HG03520 (cell line): ENCODE data around the gene IL36B.
"Not testable (repeated sequence)": the region's sequence is repeated elsewhere in the genome, so short reads cannot be mapped to it uniquely, and the experiment has no call there.

Experiments used
- ATAC-seq: cut with Tn5 transposase; IDR thresholded peaks from one replicate; pipeline ENCODE4 v1.9.1; 2021; ENCODE audit warnings: mild to moderate bottlenecking, moderate library complexity; ENCODE audit not compliant: unreplicated experiment

The IL36B gene

DNA sequence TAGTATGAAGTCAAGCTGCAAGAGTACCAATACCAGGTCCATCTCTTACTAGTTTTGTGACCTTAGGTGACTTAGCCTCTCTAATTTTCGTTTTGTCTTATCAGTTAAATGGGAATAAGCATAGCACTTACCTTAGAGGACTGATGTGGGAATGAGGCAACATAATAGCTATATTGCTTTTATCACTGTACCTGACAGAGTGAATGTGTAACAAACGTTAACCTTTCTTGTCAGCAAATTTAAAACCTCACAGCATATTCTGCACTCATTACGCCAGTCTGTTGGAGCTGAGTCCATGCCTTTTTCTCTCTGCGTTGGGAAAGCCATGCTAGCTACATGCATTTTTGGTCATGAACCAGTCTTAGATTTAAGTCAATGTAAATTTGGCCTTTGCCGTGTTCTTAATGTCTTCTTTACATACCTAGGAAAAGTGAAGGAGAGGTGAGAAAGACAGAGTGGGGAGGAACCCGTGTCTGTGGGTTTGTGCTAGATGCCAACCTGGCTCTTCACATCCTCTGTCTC is at the start of gene IL36B:
IL36B (minus strand) TSS at position 472 of the 522 bp plus-strand sequence.
- no peak for ATAC-seq

DNA sequence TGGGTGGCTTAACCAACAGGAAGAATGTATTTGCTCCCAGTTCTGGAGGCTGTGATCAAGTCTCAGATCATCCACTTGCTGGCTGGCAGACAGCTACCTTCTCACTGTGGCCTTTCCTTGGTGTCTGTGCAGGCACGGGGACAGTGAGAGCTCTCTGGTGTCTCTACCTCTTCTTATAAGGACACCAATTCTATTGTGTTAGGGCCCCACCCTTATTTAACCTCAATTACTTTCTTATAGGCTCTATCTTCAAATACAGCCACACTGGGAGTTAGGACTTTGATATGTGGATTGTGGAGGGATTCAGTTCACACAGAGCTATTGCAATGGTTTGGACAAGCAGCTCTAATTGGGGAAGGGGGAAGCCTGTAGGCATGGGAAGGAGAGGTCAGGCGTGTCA is 49.5 kb upstream of the IL36B start:
- no peak for ATAC-seq

DNA sequence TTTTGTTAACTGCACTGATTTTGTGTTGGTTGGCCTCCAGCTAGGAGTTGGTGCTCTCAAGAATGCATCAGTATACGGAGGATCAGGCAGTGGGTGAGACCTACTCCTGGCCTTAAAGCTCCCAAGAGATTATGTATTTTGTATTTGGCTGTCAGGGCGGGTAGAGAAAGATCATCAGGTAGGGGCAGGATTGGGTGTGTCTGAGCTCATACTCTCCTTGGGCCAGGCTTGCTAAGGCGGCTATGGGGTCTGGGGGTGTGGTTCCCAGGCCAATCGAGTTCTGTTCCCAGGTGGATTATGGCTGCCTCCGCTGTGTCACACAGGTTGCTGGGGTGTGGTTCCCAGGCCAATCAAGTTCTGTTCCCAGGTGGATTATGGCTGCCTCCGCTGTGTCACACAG is 45.9 kb upstream of the IL36B start:
- ATAC-seq = no peak

DNA sequence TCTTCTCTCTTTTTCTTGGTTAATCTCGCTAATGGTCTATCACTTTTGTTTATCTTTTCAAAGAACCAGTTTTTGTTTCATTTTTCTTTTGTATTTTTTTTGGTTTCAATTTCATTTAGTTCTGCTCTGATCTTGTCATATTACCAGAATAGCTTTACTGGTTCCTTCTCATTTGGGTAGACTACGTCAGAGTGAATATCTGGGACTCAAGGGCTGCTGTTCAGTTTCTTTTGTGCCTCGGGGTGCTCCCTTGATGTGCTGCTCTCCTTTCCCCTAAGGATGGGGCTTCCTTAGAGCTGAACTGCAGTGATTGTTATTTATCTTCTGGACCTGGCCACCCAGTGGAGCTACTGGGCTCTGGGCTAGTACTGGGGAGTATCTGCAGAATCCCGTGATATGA is 45.4 kb upstream of the IL36B start:
- ATAC-seq = no peak

DNA sequence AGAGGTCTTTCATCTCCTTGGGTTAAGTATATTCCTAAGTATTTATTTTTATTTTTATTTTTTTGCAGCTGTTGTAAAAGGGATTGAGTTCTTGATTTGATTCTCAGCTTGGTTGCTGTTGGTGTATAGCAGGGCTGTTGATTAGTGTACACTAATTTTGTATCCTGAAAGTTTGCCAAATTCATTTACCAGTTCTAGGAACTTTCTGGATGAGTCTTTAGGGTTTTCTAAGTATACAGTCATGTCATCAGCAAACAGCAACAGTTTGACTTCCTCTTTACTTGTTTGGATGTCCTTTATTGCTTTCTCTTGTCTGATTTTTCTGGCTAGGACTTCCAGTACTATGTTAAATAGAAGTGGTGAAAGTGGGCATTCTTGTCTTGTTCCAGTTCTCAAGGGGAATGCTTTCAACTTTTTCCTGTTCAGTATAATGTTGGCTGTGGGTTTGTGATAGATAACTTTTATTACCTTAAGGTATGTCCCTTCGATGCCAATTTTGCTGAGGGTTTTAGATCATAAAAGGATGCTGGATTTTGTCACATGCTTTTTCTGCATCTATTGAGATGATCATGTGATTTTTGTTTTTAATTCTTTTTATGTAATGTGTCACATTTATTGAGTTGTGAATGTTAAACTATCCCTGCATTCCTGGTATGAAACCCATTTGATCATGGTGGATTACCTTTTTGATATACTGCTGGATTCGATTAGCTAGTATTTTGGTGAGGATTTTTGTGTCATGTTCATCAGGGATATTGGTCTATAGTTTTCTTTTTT is 44.4 kb upstream of the IL36B start:
- ATAC-seq = not testable (repeated sequence)

DNA sequence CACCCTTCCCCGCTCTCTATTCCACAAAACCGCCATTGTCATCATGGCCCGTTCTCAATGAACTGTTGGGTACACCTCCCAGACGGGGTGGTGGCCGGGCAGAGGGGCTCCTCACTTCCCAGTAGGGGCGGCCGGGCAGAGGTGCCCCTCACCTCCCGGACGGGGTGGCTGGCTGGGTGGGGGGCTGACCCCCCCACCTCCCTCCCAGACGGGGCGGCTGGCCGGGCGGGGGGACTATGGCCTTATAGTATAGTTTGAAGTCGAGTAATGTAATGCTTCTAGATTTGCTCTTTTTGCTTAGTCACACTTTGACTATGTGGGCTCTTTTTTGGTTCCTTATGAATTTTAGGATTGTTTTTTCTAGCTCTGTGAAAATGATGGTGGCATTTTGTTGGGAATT is 43.6 kb upstream of the IL36B start:
- not testable (repeated sequence) for ATAC-seq

DNA sequence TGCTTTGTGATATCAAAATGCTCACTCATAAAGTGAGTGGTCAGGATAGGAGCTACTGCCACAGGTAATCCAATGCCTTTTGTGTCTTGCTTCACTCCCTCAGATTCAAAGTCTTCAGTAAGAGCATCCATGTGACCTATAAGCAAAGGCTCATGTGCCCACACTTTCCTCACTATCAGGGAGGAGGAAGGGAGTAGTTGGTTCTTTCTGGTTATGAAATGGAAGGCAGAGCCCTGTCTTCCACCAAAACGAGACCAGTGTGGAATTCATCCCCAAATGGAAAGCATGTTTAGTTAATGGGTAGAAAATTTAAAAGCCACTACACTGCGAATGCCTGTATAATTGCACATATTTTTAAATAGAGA is 40.9 kb upstream of the IL36B start:
- ATAC-seq = no peak

DNA sequence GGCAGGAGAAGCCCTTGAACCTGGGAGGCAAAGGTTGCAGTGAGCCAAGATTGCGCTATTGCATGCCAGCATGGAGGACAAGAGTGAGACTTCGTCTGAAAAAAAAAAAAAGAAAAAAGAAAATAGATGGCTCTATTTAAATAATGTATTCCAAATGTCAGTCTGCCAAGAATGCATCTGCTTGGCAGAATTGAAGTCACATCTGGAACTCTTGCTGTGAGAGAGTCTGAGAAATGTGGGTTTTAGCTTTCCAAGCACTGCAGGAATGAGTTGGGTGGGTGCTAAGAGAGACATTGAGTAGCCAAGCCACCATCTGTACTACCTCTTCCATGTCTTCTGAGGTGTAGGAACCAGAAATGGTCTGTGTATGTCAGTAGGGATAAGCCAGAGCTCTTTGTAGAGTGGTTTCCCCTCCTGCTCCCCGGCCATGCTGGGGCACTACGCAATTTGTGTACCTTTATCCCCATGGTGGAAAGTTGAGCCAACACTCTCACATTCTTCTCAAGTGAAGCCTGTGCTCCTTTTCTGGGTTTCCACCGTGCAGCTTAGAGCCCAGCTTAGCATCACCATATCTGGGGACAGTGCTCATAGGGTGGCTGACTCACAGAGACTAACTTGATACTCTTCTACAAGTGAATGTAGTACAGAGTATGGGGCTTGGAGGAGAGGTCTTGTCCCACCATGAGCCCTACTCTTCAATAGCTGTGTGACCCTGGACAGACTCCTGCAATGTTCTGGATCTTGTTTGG is 40.4 kb upstream of the IL36B start:
- no peak for ATAC-seq

DNA sequence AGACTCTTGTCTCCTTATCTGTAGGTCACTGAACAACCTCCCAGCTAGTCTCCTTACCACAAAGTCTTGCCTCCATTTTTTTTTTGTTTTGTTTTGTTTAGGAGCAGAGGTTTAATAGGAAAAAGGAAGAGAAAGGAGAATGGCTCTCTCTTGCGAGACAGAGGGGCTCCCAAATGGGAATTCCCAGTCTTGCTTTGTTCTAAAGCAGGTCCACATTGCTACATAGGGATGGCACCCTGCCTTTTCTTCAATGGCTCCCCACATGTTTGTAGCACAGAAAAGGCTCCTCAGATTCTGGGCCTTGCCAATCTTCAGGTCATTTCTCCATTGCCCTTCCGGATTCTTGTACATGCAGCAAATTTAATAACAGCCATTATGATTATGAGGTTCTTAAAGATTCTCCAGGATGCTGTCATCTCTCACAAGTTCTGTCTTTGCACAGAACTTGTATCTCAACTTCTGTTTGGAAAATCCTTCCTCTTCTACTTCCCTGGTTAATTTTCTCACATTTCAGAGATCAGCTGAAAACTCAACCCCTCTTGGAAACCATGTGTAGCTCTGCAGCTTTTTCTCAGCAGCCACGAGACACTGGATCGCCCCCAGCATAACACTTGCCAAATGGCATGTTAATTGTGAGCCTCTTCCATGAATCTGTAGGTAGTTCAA is 38.7 kb upstream of the IL36B start:
- ATAC-seq = no peak

DNA sequence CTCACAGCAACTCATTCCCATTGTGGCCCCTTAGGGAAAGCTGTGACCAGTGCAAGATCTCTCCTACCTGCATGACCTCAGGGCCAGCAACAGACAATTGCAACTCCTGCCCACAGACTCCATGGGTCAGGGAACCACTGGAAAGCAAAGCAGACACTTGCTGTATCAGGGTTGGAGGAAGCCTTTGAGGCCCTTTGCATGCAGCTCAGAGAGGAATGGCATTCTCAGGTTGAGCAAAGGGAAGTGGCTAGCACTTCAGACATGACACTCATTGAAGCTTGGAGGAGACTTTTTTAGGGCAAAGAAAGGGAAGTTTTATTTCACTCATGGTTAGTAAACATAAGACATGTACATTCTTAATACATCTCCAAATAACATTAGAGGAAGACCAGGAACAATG is 37.2 kb upstream of the IL36B start:
- ATAC-seq = no peak

DNA sequence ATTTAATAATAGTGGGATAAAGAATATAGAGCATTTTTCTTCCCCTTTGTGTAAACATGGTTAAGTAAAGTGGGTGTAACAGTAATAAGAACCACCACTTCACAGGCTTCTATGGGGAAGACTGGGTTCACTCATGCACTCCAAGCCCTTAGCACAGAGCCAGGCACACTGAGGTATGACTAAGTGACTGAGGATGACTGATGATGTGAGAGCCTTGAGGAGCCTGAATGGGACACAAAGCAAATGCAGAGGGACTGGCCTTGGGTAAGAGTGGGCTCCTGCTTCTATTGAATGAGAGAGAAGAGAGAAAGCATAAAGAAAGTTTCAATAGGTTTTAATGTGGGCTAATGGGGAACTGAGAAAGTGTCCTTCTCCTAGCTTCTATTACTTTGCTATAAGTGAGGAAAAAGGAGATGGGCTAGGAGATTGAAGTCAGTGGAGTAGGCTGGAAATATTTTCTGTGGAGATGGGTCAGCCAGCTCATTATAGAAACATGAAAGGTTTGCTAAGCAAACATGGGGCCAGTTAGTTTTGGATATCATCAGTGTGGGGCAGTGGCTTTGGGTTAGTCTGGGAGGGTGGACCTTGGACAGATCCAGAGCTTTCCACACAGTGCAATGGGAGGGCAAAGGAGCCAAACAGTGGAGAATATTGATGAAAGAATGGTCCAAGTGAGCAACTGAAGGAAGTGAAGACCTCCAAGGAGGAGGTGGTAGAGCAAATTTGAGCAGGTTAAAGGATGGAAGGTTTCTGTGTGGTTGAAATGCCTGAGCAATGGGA is 35.7 kb upstream of the IL36B start:
- no peak for ATAC-seq

DNA sequence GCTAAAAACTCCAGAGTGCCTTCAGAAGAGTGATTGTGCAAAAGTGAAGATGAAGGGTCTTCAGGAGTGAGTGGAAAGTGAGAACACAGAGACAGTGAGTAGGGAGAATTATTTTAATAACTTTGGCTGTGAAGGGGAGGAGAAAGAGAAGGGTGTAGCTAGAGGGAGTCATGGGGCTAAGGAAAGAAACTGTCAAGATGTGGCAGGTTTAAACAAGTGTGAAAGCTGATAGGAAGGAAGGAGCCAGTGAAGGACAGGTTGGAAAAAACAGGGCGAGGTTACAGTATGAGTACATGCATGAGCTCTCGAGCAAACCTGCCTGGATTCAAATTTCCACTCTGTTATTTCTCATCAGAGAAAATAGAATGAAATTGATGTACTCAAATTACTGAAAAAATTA is 32.9 kb upstream of the IL36B start:
- no peak for ATAC-seq

DNA sequence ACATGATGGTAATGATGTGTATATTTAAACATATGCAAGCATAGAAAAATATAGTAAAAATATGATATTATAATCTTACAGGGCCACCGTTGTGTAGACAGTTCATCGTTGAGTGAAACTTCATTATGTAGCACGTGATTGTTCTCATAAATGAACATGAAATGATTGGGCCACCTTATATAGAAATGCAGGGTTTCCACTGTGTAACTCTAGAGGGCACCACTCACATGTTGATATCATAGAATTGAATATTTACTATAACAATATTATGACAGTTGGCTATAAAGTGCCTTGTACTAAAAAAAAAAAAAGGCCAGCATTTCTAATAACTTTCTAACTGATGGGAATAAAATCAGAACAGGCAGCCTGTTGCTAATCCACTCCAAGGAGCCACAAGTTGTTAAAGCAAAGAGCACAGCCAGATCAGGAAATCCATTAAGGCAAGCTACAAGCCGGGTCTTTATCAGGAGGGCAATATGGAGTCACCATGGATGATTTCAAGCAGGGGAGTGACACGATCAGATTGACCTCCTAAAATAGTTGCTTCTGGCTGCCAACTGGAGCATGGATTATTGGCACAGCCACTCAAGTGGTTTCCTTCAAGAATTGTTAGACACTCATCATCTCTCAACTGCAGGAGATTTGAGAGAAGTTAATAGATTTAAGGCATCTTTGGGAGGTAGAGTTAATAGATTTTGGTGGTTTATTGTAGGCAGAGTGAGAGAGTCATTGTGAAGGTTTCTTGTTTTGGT is 31.8 kb upstream of the IL36B start:
- no peak for ATAC-seq

DNA sequence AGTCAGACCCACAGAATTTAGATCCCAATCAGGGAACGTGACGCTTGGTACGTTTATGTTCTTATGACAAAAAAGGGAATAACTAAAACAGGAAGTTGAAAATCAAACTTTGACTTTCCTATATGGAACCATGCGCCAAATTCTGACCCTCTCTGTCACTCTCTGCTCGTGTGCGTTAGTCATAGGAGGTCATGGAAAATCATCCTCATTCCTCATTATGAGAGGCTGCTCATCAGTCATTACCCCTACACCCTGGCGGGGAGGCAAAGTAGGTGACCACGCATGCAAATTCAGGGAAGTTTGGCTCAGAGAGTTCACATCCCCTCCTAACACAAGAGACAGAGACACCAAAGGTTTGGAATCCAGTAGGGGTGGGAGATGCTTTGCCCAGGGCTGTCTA is 30.6 kb upstream of the IL36B start:
- ATAC-seq = no peak

DNA sequence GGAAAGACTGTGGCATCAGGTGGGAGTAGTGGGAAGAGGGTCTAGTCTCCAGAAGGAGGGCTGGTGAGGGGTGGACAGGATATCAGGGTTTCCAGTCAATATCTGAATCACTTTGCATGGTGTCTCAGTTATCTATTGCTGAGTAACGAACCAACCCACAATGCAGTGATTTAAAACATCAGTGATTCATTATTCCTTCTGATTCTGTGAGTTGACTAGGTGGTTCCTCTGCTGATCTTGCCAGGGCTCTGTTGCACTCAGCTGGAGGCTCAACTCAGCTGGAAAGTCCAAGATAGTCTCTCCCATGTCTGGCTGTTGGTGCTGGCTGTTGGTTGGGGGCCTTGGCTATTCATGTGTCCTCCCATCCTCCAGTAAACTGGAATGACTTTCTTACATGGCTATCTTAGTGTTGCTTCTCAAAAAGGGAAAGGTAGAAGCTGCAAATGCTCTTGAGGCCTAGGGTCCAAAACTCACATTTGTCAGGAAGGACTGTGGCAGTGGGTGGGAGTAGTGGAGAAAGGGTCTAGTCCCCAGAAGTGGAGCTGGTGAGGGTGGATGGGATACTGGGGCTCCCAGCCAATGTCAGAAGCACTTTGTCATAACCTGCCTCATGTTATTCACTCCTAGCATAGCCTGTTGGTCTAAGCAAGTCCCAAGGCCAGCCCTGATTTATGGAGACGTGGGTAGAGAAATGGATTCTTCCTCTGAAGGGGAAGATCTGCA is 29.0 kb upstream of the IL36B start:
- ATAC-seq = no peak

DNA sequence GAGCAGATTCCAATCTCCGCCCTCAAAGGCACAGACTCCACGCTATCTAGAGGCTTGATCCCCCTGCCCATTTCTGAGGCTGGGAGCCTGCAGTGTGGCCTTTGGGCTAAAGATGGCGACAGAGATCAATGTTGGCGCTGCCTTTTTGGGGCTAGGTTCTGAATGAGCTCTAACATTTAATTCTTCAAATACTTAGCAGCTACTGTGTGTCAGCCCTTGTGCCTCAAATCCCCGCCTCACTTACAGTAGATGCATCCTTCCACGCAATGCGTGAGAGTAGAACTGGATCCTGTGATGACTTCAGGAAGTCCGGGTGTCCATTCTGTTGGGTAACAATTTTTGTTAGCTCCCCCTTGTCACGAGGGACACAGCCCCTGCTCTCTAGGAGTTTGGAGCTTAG is 27.5 kb upstream of the IL36B start:
- no peak for ATAC-seq

DNA sequence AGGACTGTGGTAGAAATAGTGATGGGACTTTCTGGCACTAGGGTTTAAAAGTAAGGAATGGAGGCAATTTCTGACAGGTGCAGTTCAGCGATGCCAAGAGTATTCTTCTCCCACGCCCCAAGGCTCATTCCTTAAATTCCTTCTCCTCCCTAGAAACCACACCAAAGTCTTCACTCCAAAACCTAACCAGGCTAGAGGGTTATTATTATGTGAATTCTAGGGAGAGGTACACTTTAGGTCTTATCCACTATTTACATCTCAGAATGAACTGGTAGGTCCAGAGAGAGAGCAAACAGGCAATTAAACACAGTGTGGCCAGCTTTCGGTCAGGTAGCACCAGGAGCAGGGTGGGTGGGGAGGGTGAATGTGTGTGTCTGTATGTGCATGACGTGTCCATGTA is 26.5 kb upstream of the IL36B start:
- ATAC-seq = no peak

DNA sequence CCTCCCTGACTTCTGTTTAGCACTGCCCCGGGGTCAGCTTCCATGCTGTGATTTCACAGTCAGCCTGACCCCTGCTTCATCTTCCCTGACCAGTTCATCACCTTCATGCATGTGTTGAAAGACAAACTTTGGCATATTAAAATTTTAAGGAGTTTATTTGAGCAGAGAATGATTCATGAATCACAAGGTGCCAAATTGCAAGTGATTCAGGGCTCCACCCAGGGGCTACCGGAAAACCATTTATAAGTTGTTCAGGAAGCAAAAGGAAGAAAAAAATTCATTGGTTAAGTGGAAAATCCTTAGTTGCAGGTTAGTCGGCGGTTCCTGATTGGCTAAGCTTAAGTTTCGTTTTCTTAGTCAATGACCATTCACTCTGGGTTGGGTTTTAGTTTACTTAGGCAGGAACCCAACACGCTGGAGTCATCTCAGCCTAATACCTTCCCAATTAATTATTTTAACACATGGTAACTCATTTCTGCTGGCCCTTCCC is 25.7 kb upstream of the IL36B start:
- no peak for ATAC-seq

DNA sequence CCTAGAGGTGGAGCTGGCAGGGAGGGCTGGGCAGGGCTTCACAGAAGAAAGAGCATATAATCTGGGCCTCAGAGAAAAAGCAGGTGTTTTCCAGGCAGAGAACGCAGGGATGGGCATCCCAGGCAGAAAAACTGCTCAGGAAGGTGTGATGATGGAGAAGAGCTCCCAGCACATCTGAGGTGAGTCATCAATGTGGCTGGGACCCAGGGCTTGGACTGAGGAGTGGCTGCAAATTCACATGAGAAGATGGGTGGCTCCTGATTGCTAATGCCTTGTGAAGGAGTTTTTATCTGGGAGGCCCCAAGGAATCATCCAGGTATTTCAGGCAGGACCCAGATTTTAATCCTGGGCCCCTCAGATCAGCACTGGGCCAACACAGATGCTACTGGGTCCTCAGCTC is 25.3 kb upstream of the IL36B start:
- no peak for ATAC-seq
